Omental fat pad (tissue), 4 donors: ENCODE data around the gene CEBPG. TPM values are rescaled to one million over a fixed set of nuclear protein-coding genes. Genes with fewer than 3 reads are reported as not detected.

ENCODE experiments used
- ATAC-seq: fragments of 150-250 bp; one replicate; pipeline ENCODE4 v1.9.1; 2016; ENCODE audit warnings: mild to moderate bottlenecking, moderate library complexity; ENCODE audit not compliant: low FRiP score
- DNase-seq: peaks from one replicate; pipeline ENCODE4 v3.0.0-alpha.2; 2019; ENCODE audit warnings: low spot score
- CTCF ChIP-seq, 3 donors: fragments of 450-650 bp; IDR thresholded peaks; one replicate each; pipeline ENCODE4 v1.5.1; 2016 to 2017; ENCODE audit warnings: antibody characterized with exemption in 3 of 3, mild to moderate bottlenecking in 3 of 3, moderate library complexity in 2 of 3
- total RNA-seq, 4 donors: library from RNA; depleted of rRNA; stranded (reverse); fragments of >200 nt; gene quantifications; one replicate each; pipeline ENCODE4 v1.1.0, GENCODE V29; 2016

CEBPG gene
- total RNA-seq, 4 donors from 2014 or later: 19.4 to 41.1 (median 30.0) TPM

DNA sequence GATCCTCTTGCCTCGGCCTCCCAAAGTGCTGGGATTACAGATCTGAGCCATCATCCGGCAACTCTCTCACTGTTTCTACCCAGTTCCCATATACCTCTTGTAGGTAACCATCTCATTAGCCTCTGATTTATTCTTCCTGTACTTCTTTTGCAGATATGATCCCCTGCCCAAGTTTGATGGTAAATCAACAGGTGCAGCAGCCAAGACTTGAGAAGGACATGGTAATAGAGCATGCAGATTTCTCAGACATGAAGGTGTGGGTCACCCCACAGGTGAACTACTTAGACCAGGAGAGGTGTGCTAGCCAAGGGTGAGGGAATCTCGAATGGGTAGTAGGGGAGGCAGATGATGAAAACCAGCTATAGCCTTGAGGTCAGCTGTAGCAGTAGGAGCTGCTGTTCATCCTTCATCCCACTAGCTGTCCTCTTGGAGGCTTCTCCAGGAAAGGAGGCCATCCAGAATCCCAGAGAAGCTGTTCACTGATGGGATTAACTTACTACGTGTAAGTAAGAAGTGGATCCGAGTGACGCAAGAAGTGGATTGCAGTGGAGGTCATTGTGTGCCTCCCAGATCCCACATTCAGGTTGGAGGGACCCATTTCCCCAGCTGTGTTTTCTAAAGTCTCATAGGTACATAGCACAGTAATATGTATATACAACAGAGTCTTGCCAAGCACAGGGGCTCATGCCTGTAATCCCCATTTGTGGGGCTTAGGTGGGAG lies 10.8 kb upstream of the CEBPG start:
- no peak for TF ChIP-seq CTCF (IDR thresholded peaks at IDR 0.05)
- no peak for ATAC-seq
- no peak for DNase-seq

- ATAC-seq: no peak
- DNase-seq: no peak
- TF ChIP-seq CTCF (IDR thresholded peaks at IDR 0.05): no peak
Measured at GRCh38 chr19:33363476-33363875, 10.0 kb upstream of the CEBPG start.

GRCh38 chr19:33365691-33366090 lies 7.8 kb upstream of the CEBPG start:
- ATAC-seq (no peak), DNase-seq (no peak)
- TF ChIP-seq CTCF (IDR thresholded peaks at IDR 0.05): no peak

GRCh38 chr19:33366127-33366526 lies 7.4 kb upstream of the CEBPG start:
- ATAC-seq (no peak), DNase-seq (no peak)
- TF ChIP-seq CTCF (IDR thresholded peaks at IDR 0.05): no peak

DNA sequence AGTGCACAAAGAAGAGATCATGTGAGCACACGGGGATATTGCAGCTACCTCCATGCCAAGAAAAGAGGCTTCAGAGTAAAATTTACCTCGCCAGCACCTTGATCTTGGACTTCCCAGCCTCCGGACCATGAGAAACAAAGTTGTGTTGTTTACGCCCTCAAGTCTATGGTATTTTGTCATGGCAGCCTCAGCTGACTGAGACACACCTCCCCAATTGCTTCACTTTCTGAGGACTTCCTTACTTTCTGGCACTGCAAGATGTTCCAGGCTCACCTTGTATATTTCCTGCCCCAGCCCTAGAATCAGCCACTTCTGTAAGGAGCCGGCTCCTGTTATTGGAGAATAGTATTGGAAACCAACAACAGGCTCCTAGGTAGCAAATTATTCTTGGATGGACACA lies 6.6 kb upstream of the CEBPG start:
- no peak for TF ChIP-seq CTCF (IDR thresholded peaks at IDR 0.05)
- ATAC-seq: no peak
- DNase-seq: no peak

DNA sequence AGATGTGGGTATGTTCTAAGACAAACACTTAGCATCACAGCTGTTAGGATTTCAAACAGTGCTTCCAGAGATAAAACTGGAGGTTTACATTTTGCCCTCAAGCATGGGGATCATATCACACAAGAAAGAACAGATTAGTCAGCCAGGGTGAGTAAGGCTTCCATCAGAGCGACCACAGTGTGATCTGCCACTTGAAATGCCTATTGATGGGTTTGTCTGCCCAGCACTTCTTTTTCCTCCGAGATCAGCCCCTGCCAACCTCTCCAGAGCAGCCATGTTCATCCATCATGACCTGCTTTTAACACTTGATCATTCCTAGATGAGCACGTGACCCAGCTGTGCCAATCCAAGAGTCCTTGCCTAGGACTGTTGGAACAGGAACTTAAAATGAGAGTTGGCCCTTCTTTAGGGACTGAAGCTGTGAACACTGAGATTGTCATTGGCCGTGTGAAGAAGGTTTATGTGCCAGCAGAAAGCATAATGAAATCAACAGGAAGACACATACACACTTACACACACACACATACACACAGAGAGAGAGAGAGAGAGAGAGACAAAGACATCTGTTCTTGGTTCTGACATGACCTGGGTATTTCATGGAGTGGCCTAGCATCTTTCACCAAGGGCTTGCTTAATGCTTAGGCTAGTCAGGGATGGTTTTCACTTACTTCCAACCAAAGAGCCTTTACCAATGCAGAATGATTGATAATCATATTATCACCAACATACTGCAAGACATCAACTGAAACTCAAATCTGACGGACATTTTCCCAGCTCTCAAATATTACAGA lies 5.2 kb upstream of the CEBPG start:
- no peak for ATAC-seq
- no peak for TF ChIP-seq CTCF (IDR thresholded peaks at IDR 0.05)
- no peak for DNase-seq

GRCh38 chr19:33370783-33371182 lies 2.7 kb upstream of the CEBPG start:
- no peak for TF ChIP-seq CTCF (IDR thresholded peaks at IDR 0.05)
- DNase-seq (no peak), ATAC-seq (no peak)
